ENCODE data around the gene GNAQ. TPM values are rescaled to one million over a fixed set of nuclear protein-coding genes. Genes with fewer than 3 reads are reported as not detected.
A peak's percentile ranks its signal among the peaks of the same experiment; 100 is the strongest.
"Not testable (repeated sequence)": the region's sequence is repeated elsewhere in the genome, so short reads cannot be mapped to it uniquely, and the experiment has no call there.

The GNAQ gene
- total and polyA plus RNA-seq, 5 donors from 2014 or later = 8.5 to 79.4 (median 17.4) TPM

GRCh38 chr9:77710965-77711648 lies 320.5 kb downstream of the GNAQ start:
- ATAC-seq (ENCODE audit: low read depth in 2 of 2) (no peak), DNase-seq (no peak)
- Mint-ChIP-seq H3K9me3 (peaks cover 1 to 15% (median 4%) of the 10 kb centered on the region in 7 donors), H3K27ac (no peak overlapping the region), H3K36me3 (no peaks in the 10 kb centered on the region), H3K27me3 (peaks cover 4% of the 10 kb centered on the region), H3K4me1 (no peaks in the 10 kb centered on the region), H3K4me3 (peak overlapping the region in 1 of 4 donors; percentile 3)
- Histone ChIP-seq H3K4me3 (ENCODE audit: low read depth, low read length) (no peak overlapping the region), H3K9me3 (ENCODE audit: control insufficient read depth in 2 of 2, low read length in 2 of 2) (no peaks in the 10 kb centered on the region), H3K36me3 (ENCODE audit: control insufficient read depth, insufficient read depth, low read length) (no peaks in the 10 kb centered on the region), H3K4me1 (ENCODE audit: control insufficient read depth, insufficient read depth, low read length, poor library complexity, severe bottlenecking) (no peaks in the 10 kb centered on the region), H3K27ac (ENCODE audit: insufficient read depth, low read length, poor library complexity, severe bottlenecking) (no peak overlapping the region), H3K27me3 (ENCODE audit: control insufficient read depth, insufficient read depth, low read length) (peaks cover 2% of the 10 kb centered on the region)

GRCh38 chr9:77710316-77710715 lies 321.3 kb downstream of the GNAQ start:
- H3K36me3 Mint-ChIP-seq = no peaks in the 10 kb centered on the region
- Histone ChIP-seq H3K4me1 (ENCODE audit: control insufficient read depth, insufficient read depth, low read length, poor library complexity, severe bottlenecking) (no peaks in the 10 kb centered on the region), H3K9me3 (ENCODE audit: control insufficient read depth in 2 of 2, low read length in 2 of 2) (no peaks in the 10 kb centered on the region), H3K27ac (ENCODE audit: insufficient read depth, low read length, poor library complexity, severe bottlenecking) (no peak overlapping the region), H3K36me3 (ENCODE audit: control insufficient read depth, insufficient read depth, low read length) (no peaks in the 10 kb centered on the region), H3K4me3 (ENCODE audit: low read depth, low read length) (no peak overlapping the region), H3K27me3 (ENCODE audit: control insufficient read depth, insufficient read depth, low read length) (peaks cover 2% of the 10 kb centered on the region)
- H3K27ac Mint-ChIP-seq = no peak overlapping the region
- peaks cover 10% of the 10 kb centered on the region for H3K27me3 Mint-ChIP-seq
- DNase-seq (no peak), ATAC-seq (ENCODE audit: low read depth in 2 of 2) (no peak)
- H3K4me1 Mint-ChIP-seq = no peaks in the 10 kb centered on the region
- peaks cover 1 to 15% (median 4%) of the 10 kb centered on the region in 7 donors for H3K9me3 Mint-ChIP-seq
- no peak overlapping the region for H3K4me3 Mint-ChIP-seq

- no peak for ATAC-seq (ENCODE audit: low read depth in 2 of 2)
- Histone ChIP-seq H3K9me3 (ENCODE audit: control insufficient read depth in 2 of 2, low read length in 2 of 2) (no peaks in the 10 kb centered on the region), H3K4me1 (ENCODE audit: control insufficient read depth, insufficient read depth, low read length, poor library complexity, severe bottlenecking) (no peaks in the 10 kb centered on the region), H3K27me3 (ENCODE audit: control insufficient read depth, insufficient read depth, low read length) (peaks cover 2% of the 10 kb centered on the region), H3K36me3 (ENCODE audit: control insufficient read depth, insufficient read depth, low read length) (no peaks in the 10 kb centered on the region), H3K27ac (ENCODE audit: insufficient read depth, low read length, poor library complexity, severe bottlenecking) (no peak overlapping the region), H3K4me3 (ENCODE audit: low read depth, low read length) (no peak overlapping the region)
- peaks cover 1 to 19% (median 6%) of the 10 kb centered on the region in 7 donors for H3K9me3 Mint-ChIP-seq
- no peak overlapping the region for H3K4me3 Mint-ChIP-seq
- no peaks in the 10 kb centered on the region for H3K36me3 Mint-ChIP-seq
- no peaks in the 10 kb centered on the region for H3K4me1 Mint-ChIP-seq
- peaks cover 6% of the 10 kb centered on the region for H3K27me3 Mint-ChIP-seq
- no peak for DNase-seq
- no peak overlapping the region for H3K27ac Mint-ChIP-seq
These were observed 323.4 kb downstream of the GNAQ start for GRCh38 chr9:77708064-77708815.

- Histone ChIP-seq H3K4me3 (ENCODE audit: low read depth, low read length) (no peak overlapping the region), H3K9me3 (ENCODE audit: control insufficient read depth in 2 of 2, low read length in 2 of 2) (no peaks in the 10 kb centered on the region), H3K27ac (ENCODE audit: insufficient read depth, low read length, poor library complexity, severe bottlenecking) (no peak overlapping the region), H3K36me3 (ENCODE audit: control insufficient read depth, insufficient read depth, low read length) (no peaks in the 10 kb centered on the region), H3K4me1 (ENCODE audit: control insufficient read depth, insufficient read depth, low read length, poor library complexity, severe bottlenecking) (no peaks in the 10 kb centered on the region), H3K27me3 (ENCODE audit: control insufficient read depth, insufficient read depth, low read length) (peaks cover 2% of the 10 kb centered on the region)
- ATAC-seq (ENCODE audit: low read depth in 2 of 2) = no peak
- no peak for DNase-seq
- Mint-ChIP-seq H3K9me3 (peaks cover 1 to 19% (median 6%) of the 10 kb centered on the region in 7 donors), H3K27ac (no peak overlapping the region), H3K36me3 (no peaks in the 10 kb centered on the region), H3K27me3 (peaks cover 6% of the 10 kb centered on the region), H3K4me1 (no peaks in the 10 kb centered on the region), H3K4me3 (no peak overlapping the region)
These were observed 324.1 kb downstream of the GNAQ start for GRCh38 chr9:77707383-77708063.

GRCh38 chr9:77705636-77706035 lies 326.0 kb downstream of the GNAQ start:
- H3K27ac Mint-ChIP-seq = no peak overlapping the region

GRCh38 chr9:77702521-77703390 lies 328.9 kb downstream of the GNAQ start:
- peaks cover 21% of the 10 kb centered on the region for H3K27me3 Mint-ChIP-seq

More at GRCh38 chr9:77705636-77706035, 326.0 kb downstream of the GNAQ start:
- Mint-ChIP-seq H3K4me1 (no peaks in the 10 kb centered on the region), H3K9me3 (peaks cover 1 to 18% (median 5%) of the 10 kb centered on the region in 7 donors), H3K4me3 (no peak overlapping the region), H3K36me3 (no peaks in the 10 kb centered on the region), H3K27me3 (peaks cover 14% of the 10 kb centered on the region)
- no peak for DNase-seq
- no peaks in the 10 kb centered on the region for H3K4me1 ChIP-seq (ENCODE audit: control insufficient read depth, insufficient read depth, low read length, poor library complexity, severe bottlenecking)
- H3K4me3 ChIP-seq (ENCODE audit: low read depth, low read length) = no peak overlapping the region
- no peaks in the 10 kb centered on the region for H3K36me3 ChIP-seq (ENCODE audit: control insufficient read depth, insufficient read depth, low read length)
- peaks cover 2% of the 10 kb centered on the region for H3K27me3 ChIP-seq (ENCODE audit: control insufficient read depth, insufficient read depth, low read length)
- H3K9me3 ChIP-seq (ENCODE audit: control insufficient read depth in 2 of 2, low read length in 2 of 2) = no peaks in the 10 kb centered on the region
- H3K27ac ChIP-seq (ENCODE audit: insufficient read depth, low read length, poor library complexity, severe bottlenecking) = no peak overlapping the region
- ATAC-seq (ENCODE audit: low read depth in 2 of 2) = no peak

More at GRCh38 chr9:77702521-77703390, 328.9 kb downstream of the GNAQ start:
- not testable (repeated sequence) for H3K4me3 ChIP-seq (ENCODE audit: low read depth, low read length); H3K27ac Mint-ChIP-seq; H3K27ac ChIP-seq (ENCODE audit: insufficient read depth, low read length, poor library complexity, severe bottlenecking); H3K36me3 ChIP-seq (ENCODE audit: control insufficient read depth, insufficient read depth, low read length); H3K4me3 Mint-ChIP-seq; ATAC-seq (ENCODE audit: low read depth in 2 of 2); H3K36me3 Mint-ChIP-seq; H3K4me1 Mint-ChIP-seq; H3K9me3 ChIP-seq (ENCODE audit: control insufficient read depth in 2 of 2, low read length in 2 of 2); DNase-seq; H3K4me1 ChIP-seq (ENCODE audit: control insufficient read depth, insufficient read depth, low read length, poor library complexity, severe bottlenecking); H3K27me3 ChIP-seq (ENCODE audit: control insufficient read depth, insufficient read depth, low read length); H3K9me3 Mint-ChIP-seq

All from CD4-positive, CD25-positive, alpha-beta regulatory T cell (primary cell).